GM12873 (cell line): ENCODE results near the gene TNS1.

Experiments
- TF ChIP-seq, protein P1 (sequence below): IDR thresholded peaks from 2 replicates; pipeline ENCODE4 v1.5.1; 2012; ENCODE audit warnings: low read depth, mild to moderate bottlenecking, moderate library complexity, low read length, control low read depth; ENCODE audit not compliant: insufficient read depth; ENCODE audit errors: missing control alignments

The TNS1 gene

DNA sequence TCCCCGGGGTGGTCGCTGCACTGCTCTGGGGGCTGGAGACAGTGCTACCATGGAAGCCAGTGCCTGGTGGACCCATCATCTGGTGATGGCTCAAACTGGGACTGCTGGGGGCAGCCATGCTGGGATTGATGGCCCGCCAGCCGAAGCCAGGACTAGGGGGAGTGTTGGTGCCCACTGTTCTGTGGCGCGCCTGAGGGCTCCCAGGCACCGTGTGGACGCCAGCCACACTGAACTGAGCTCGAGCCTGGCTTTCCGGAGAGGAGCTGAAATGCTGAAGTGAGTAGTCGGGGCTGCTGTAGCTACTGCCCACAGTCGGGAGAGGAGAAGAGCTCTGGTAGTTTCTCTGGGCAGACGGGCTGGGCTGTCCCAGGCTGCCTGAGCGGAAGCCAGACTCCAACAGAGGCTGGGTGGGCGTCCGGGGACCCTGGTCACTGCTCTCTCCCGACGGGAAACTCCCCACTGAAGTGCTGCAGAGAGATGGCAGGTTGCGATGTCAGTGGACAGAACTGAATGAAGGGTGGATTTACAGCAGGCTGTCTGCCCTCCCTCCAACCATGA lies 184.4 kb downstream of the TNS1 start:
- TF ChIP-seq, protein P1, sequence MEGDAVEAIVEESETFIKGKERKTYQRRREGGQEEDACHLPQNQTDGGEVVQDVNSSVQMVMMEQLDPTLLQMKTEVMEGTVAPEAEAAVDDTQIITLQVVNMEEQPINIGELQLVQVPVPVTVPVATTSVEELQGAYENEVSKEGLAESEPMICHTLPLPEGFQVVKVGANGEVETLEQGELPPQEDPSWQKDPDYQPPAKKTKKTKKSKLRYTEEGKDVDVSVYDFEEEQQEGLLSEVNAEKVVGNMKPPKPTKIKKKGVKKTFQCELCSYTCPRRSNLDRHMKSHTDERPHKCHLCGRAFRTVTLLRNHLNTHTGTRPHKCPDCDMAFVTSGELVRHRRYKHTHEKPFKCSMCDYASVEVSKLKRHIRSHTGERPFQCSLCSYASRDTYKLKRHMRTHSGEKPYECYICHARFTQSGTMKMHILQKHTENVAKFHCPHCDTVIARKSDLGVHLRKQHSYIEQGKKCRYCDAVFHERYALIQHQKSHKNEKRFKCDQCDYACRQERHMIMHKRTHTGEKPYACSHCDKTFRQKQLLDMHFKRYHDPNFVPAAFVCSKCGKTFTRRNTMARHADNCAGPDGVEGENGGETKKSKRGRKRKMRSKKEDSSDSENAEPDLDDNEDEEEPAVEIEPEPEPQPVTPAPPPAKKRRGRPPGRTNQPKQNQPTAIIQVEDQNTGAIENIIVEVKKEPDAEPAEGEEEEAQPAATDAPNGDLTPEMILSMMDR, result no peak

DNA sequence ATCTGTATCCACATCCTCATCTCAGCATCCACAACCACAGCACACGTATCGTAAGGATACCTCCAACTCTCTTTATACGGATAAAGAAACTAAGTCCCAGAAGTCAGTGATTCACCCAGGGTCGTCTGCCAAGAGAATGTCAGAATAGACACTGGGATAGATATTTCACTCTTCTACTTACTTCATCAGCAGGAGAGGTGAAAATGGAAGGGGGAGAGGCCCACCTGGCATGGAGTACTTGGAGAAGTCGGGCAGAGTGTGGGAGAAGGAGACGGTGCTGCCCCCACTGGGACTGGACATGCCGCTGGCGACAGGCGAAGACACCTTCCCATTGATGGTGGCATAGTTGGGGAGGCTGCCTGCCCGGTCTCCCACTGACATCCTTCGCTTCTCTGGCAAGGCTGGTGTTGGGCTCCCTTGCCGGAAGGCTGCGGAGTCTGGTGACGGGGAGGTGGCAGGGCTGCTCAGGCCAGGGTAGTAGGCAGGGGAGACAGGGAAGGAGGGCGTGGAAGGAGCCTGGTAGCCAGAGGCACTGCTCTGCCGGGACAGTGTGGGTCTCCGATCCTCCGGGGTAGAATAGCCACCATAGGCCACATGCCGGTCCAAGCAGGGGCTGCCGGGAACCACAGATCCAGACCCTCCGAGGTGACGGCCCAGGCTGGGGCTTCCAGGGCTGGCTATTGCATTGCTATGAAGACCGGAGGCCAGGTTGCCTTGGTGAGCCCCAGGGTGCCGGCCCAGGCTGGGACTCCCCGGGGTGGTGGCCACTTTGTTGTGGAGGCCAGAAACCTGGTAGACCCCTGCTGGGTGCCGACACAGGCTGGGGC lies 185.1 kb downstream of the TNS1 start:
- TF ChIP-seq, protein P1, result no peak

DNA sequence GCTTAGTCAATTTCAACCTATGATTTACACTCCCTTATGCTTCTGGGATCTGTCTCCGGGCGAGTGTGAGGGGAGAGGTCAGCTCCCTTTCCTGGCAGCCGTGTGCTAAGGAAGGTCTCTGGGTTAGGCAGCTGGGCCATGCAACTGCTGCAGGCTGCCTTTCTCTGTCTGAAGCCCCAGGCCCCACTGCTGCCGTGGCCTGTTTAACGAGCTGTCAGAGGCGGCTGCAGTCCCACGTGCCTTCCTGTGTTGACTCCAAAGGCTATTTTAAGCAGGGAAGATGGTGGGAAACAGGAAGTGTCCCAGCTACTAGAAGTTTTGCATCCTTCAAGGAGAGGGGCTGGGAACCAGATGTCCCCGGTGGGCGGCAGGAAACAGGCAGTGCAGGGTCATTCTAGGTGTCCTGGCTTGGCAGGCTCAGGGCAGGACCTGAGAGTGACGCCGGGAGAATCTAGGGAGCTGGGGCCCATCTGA lies 186.4 kb downstream of the TNS1 start:
- TF ChIP-seq, protein P1, result no peak

DNA sequence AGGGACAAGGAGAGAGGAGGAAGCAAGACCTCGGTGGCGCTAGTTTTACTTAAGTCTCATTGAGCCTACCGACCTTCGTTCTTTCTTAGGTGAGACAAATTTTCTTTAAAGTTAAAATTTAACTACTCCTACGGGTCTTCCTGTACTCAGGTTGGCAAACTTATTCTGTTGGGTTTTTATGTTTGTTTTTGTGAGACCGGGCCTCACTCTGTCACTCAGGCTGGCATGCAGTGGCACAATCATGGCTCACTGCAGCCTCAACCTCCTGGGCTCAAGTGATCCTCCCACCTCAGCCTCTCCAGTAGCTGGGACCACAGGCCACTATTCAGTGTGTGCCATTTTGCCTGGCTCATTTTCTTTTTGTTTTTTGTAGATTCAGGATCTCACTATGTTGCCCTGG lies 189.0 kb downstream of the TNS1 start:
- TF ChIP-seq, protein P1, result no peak

DNA sequence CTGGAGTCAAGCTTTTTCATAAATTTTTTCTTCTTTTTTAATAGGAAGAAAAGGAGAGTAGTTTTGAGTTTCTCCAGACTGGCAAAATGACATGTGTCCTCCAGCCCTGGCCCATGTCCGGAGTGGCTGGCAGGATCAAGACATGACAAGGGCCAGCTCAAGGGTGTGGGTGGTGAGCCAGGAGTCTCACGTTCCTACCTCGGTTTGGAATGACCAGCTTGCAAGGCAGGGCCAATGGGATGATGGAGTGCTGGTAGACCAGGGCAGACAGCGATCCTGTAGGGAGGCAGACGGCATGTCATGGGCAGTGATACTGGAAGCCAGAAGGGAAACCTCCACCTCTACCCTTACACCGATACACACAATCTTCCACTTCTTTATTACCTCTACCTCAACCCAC lies 190.6 kb downstream of the TNS1 start:
- TF ChIP-seq, protein P1, result no peak

DNA sequence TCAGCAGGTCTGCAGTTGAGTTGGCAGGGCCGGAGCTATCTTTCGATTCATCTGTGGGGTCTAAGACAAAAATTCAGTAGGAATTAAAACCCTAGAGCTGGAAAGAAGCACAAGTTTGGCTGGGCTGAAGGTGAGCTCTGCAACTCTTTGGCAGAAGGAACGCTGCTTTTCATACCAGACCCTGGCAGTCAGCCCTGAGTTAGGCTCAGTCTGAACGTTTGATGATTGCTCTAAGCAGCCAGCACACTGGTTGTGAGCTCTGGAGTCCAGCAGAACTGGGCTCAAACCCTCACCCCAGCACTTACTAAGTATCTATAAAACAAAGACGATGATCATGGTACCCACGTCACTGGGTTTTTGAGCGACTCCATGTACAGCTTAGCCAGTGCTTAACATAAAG lies 192.5 kb downstream of the TNS1 start:
- TF ChIP-seq, protein P1, result no peak

DNA sequence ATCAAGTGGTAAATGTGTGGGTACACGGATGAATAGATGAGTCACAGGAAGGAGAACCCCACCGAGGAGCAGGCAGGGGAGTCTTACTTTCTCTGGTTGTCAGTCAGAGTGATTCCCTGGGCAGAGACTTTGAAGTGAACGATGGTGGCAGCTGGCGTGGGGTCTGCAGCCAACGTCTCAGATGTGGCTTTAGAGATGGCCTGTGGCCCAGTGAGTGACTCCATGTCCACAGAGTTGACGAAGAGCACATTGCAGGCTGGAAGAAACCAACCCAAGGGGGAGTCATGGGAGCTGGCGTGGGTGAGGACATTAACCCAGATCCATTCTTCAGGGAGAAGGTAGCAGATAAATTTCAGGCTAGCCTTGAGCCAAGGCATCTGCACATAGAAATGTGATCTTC lies 193.1 kb downstream of the TNS1 start:
- TF ChIP-seq, protein P1, result no peak
